Stimulated activated CD4-positive, alpha-beta T cell treated with anti-CD3 and anti-CD28 coated beads, Interleukin-15, amount 100 ng/mL, for 1 hour (primary cell): ENCODE data around the gene CRHBP.
"Not testable (repeated sequence)": the region's sequence is repeated elsewhere in the genome, so short reads cannot be mapped to it uniquely, and the experiment has no call there.

Experiments
- DNase-seq, 2 donors: peaks; one replicate each; pipeline ENCODE4 v3.0.0-alpha.2; 2020; ENCODE audit warnings: low read depth in 1 of 2, low spot score in 1 of 2

CRHBP gene

GRCh38 chr5:76952795-76953536, at the start of gene CRHBP:
CRHBP (plus strand) TSS chr5:76953045; CDS start chr5:76953135, 90 bp downstream.
- DNase-seq, result no peak

- DNase-seq, result no peak
Observed at GRCh38 chr5:76908166-76908565, 44.7 kb upstream of the CRHBP start.

GRCh38 chr5:76910344-76910933, 42.4 kb upstream of the CRHBP start:
- DNase-seq, result not testable (repeated sequence)

- not testable (repeated sequence) for DNase-seq
Observed at GRCh38 chr5:76914671-76915070, 38.2 kb upstream of the CRHBP start.

GRCh38 chr5:76918539-76918938, 34.3 kb upstream of the CRHBP start:
- DNase-seq, result no peak

GRCh38 chr5:76920491-76920890, 32.4 kb upstream of the CRHBP start:
- no peak for DNase-seq

- DNase-seq, result no peak
Observed at GRCh38 chr5:76926329-76927105, 26.3 kb upstream of the CRHBP start.

- DNase-seq, result no peak
Observed at GRCh38 chr5:76927961-76928360, 24.9 kb upstream of the CRHBP start.

GRCh38 chr5:76930083-76930482, 22.8 kb upstream of the CRHBP start:
- no peak for DNase-seq

GRCh38 chr5:76938177-76938576, 14.7 kb upstream of the CRHBP start:
- DNase-seq, result no peak

- DNase-seq, result no peak
Observed at GRCh38 chr5:76941000-76941399, 11.8 kb upstream of the CRHBP start.

- DNase-seq, result no peak
Observed at GRCh38 chr5:76941442-76941841, 11.4 kb upstream of the CRHBP start.

- no peak for DNase-seq
Observed at GRCh38 chr5:76942581-76942980, 10.3 kb upstream of the CRHBP start.

- DNase-seq, result no peak
Observed at GRCh38 chr5:76943006-76943405, 9.8 kb upstream of the CRHBP start.

- no peak for DNase-seq
Observed at GRCh38 chr5:76944638-76945037, 8.2 kb upstream of the CRHBP start.

- not testable (repeated sequence) for DNase-seq
Observed at GRCh38 chr5:76945238-76945637, 7.6 kb upstream of the CRHBP start.

GRCh38 chr5:76946090-76946489, 6.8 kb upstream of the CRHBP start:
- DNase-seq, result no peak

GRCh38 chr5:76947082-76947503, 5.8 kb upstream of the CRHBP start:
- DNase-seq, result no peak

GRCh38 chr5:76953551-76954382, 922 bp downstream of the CRHBP start:
- DNase-seq, result no peak

GRCh38 chr5:76954383-76954763, 1.5 kb downstream of the CRHBP start:
- no peak for DNase-seq

- DNase-seq, result no peak
Observed at GRCh38 chr5:76956033-76956432, 3.2 kb downstream of the CRHBP start.
